HL-60 (cell line): ENCODE measurements around the gene BCL11B.

Experiments used
- DNase-seq, 2 experiments: peaks; one replicate each; pipeline ENCODE4 v3.0.0-alpha.2; 2010 to 2020; ENCODE audit warnings: low read depth in 1 of 2, low spot score in 1 of 2
- H3K27ac ChIP-seq: fragments of 250-450 bp; sonication (Bioruptor Pico); replicated peaks from 2 replicates; pipeline ENCODE4 v1.5.1; 2020; ENCODE audit warnings: mild to moderate bottlenecking, moderate library complexity
- H3K27me3 ChIP-seq: fragments of 250-450 bp; sonication (Bioruptor Pico); 2 replicates; pipeline ENCODE4 v1.5.1; 2021; ENCODE audit warnings: mild to moderate bottlenecking, moderate library complexity; ENCODE audit not compliant: insufficient read depth, poor library complexity, severe bottlenecking
- H3K4me3 ChIP-seq: replicated peaks from 2 replicates; pipeline ENCODE4 v1.5.1; 2011; ENCODE audit warnings: mild to moderate bottlenecking, control low read depth, low read length; ENCODE audit not compliant: insufficient read depth
- GABPA ChIP-seq: IDR thresholded peaks from 2 replicates; pipeline ENCODE4 v1.6.1; 2012; ENCODE audit warnings: low read depth
- POLR2AphosphoS5 ChIP-seq: IDR thresholded peaks from 2 replicates; pipeline ENCODE4 v1.6.1; 2012; ENCODE audit warnings: low read depth
- SPI1 ChIP-seq: IDR thresholded peaks from 2 replicates; pipeline ENCODE4 v1.6.1; 2012; ENCODE audit warnings: low read depth, mild to moderate bottlenecking, borderline replicate concordance
- TF ChIP-seq, protein P1 (sequence below): IDR thresholded peaks from 2 replicates; pipeline ENCODE4 v1.6.1; 2012; ENCODE audit warnings: low read depth; ENCODE audit not compliant: insufficient replicate concordance
- TF ChIP-seq, protein P2 (sequence below): IDR thresholded peaks from one replicate; pipeline ENCODE4 v1.5.1; 2011; ENCODE audit warnings: low read length, control low read depth, inconsistent platforms; ENCODE audit not compliant: insufficient read depth

The BCL11B gene

DNA sequence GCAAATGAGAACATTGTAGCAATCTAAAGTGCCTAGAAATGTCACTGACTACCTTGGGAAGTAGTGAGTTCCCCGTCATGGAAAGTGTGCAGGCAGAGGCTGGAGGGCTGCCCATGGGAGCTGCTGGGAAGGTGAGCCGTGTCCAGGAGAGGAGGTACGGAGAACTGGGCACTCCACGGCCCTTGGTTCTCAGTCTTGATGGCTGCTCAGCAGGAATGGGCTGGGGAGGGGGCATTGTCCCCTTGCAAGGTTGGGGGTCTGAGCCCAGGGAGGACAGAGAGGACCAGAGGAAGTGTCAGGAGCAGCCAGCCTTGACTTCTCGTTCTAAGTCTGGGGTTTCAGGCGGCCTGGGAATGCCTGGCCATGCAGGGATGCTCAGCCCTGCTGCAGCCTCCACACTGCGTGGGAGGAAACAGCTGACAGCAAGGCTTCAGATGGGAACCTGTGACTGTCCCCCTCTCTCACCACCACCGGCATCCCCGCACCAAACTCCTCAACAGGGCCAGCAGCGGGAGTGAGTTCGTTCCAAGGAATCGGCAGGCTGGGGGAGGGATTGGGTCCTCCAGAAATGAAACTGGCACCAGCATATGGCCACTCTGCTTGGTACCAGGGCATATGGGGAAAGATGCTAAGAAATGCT is 140.2 kb downstream of the BCL11B start:
- DNase-seq = no peak
- no peak overlapping the region for H3K27ac ChIP-seq
- TF ChIP-seq POLR2AphosphoS5 = no peak
- TF ChIP-seq, protein P1, sequence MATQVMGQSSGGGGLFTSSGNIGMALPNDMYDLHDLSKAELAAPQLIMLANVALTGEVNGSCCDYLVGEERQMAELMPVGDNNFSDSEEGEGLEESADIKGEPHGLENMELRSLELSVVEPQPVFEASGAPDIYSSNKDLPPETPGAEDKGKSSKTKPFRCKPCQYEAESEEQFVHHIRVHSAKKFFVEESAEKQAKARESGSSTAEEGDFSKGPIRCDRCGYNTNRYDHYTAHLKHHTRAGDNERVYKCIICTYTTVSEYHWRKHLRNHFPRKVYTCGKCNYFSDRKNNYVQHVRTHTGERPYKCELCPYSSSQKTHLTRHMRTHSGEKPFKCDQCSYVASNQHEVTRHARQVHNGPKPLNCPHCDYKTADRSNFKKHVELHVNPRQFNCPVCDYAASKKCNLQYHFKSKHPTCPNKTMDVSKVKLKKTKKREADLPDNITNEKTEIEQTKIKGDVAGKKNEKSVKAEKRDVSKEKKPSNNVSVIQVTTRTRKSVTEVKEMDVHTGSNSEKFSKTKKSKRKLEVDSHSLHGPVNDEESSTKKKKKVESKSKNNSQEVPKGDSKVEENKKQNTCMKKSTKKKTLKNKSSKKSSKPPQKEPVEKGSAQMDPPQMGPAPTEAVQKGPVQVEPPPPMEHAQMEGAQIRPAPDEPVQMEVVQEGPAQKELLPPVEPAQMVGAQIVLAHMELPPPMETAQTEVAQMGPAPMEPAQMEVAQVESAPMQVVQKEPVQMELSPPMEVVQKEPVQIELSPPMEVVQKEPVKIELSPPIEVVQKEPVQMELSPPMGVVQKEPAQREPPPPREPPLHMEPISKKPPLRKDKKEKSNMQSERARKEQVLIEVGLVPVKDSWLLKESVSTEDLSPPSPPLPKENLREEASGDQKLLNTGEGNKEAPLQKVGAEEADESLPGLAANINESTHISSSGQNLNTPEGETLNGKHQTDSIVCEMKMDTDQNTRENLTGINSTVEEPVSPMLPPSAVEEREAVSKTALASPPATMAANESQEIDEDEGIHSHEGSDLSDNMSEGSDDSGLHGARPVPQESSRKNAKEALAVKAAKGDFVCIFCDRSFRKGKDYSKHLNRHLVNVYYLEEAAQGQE = no peak
- no peak for TF ChIP-seq GABPA
- TF ChIP-seq, protein P2, sequence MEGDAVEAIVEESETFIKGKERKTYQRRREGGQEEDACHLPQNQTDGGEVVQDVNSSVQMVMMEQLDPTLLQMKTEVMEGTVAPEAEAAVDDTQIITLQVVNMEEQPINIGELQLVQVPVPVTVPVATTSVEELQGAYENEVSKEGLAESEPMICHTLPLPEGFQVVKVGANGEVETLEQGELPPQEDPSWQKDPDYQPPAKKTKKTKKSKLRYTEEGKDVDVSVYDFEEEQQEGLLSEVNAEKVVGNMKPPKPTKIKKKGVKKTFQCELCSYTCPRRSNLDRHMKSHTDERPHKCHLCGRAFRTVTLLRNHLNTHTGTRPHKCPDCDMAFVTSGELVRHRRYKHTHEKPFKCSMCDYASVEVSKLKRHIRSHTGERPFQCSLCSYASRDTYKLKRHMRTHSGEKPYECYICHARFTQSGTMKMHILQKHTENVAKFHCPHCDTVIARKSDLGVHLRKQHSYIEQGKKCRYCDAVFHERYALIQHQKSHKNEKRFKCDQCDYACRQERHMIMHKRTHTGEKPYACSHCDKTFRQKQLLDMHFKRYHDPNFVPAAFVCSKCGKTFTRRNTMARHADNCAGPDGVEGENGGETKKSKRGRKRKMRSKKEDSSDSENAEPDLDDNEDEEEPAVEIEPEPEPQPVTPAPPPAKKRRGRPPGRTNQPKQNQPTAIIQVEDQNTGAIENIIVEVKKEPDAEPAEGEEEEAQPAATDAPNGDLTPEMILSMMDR = no peak
- no peak for TF ChIP-seq SPI1
- H3K27me3 ChIP-seq = no peaks in the 10 kb centered on the region
- no peak overlapping the region for H3K4me3 ChIP-seq

DNA sequence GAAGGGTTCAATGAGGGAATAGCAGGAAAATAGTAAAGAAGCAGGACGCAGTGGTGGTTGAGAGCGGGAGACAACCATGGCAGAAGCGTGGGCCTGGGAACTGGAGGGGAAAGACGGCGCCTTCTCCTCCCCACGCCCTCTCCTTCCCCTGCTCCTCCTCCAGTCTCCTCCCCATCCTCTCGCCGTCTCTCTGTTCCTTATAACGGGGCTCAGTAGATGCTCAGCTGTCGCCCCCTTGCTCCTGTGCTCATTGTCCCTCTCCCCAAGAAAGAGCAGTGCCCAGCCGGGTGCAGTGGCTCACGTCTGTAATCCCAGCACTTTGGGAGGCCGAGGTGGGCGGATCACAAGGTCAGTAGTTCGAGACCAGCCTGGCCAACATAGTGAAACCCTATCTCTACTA is 142.0 kb downstream of the BCL11B start:
- H3K27ac ChIP-seq = no peak overlapping the region
- no peaks in the 10 kb centered on the region for H3K27me3 ChIP-seq
- no peak for TF ChIP-seq GABPA
- TF ChIP-seq POLR2AphosphoS5 = no peak
- TF ChIP-seq, protein P2 = no peak
- TF ChIP-seq, protein P1 = no peak
- no peak for TF ChIP-seq SPI1
- no peak for DNase-seq
- no peak overlapping the region for H3K4me3 ChIP-seq

DNA sequence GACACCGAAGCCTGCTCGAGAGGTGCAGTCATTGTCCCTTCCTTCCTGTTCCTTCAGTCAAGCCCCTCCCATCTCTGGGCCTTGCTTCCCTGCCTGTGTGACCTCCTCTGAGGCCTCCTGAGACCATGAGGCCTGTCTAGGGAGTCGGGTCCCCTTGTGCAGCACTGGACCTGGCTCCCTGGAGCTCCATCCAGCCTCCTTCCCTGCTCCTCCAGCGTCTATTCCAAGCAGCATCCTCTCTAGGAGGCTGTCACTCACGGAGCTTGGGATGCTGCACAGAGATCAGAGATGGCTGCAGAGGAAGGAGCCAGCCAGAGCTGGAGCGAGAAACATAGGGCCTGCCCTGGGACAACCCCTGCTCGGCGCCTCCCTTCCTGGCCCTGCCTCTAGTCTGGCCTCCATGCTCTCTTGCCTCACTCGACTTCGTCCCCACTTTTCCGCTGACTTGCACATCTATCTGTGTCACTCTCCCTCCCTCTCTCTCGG is 142.7 kb downstream of the BCL11B start:
- Histone ChIP-seq H3K4me3 (no peak overlapping the region), H3K27ac (no peak overlapping the region), H3K27me3 (no peaks in the 10 kb centered on the region)
- no peak for TF ChIP-seq SPI1
- no peak for TF ChIP-seq GABPA
- TF ChIP-seq, protein P2 = no peak
- DNase-seq = no peak

DNA sequence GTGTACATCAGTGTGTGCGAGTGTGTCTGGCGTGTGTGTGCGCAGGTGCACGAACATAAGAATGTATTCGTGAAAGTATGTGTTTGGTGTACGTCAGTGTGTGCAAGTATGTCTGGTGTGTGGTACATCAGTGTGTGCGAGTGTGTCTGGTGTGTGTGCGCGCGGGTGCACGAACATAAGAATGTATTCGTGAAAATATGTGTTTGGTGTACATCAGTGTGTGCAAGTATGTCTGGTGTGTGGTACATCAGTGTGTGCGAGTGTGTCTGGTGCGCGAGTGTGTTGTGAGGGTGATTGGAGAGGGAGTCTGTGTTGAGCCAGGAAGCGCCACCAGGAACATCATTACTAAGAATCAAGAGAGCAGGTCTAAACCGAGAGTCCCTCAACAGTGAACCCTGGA is 143.8 kb downstream of the BCL11B start:
- DNase-seq = no peak

More for the DNA sequence above, 143.8 kb downstream of the BCL11B start:
- TF ChIP-seq GABPA = no peak
- TF ChIP-seq SPI1 = no peak
- TF ChIP-seq, protein P2 = no peak
- TF ChIP-seq, protein P1 = no peak
- TF ChIP-seq POLR2AphosphoS5 = no peak
- no peaks in the 10 kb centered on the region for H3K27me3 ChIP-seq
- no peak overlapping the region for H3K27ac ChIP-seq
- H3K4me3 ChIP-seq = no peak overlapping the region
